Gastrocnemius medialis (tissue), 4 donors: Measurements from ENCODE around the gene SPRY4. TPM values are rescaled to one million over a fixed set of nuclear protein-coding genes. Genes with fewer than 3 reads are reported as not detected.

Experiments
- ATAC-seq, 2 donors: fragments of 150-250 bp; one replicate each; pipeline ENCODE4 v1.9.1; 2016
- DNase-seq, 2 donors: peaks; one replicate each; pipeline ENCODE4 v3.0.0-alpha.2; 2019
- H3K27ac ChIP-seq, 4 donors: fragments of 200-600 bp; sonication (generic); 1 replicate in 1 of 4; 2 replicates in 3 of 4; pipeline ENCODE4 v1.5.1; 2016 to 2018; ENCODE audit warnings: mild to moderate bottlenecking in 2 of 4, moderate library complexity in 1 of 4
- H3K27me3 ChIP-seq, 3 donors: fragments of 200-600 bp; sonication (generic) in 2 of 3; 1 replicate in 1 of 3; 2 replicates in 2 of 3; pipeline versions ENCODE4 v1.5.1 to v1.6.0; 2016 to 2019; ENCODE audit warnings: mild to moderate bottlenecking in 1 of 3, moderate library complexity in 1 of 3
- H3K36me3 ChIP-seq, 2 donors: fragments of 200-600 bp; sonication (generic) in 1 of 2; one replicate each; pipeline ENCODE4 v1.5.1; 2017 to 2018
- H3K4me1 ChIP-seq, 2 donors: fragments of 200-600 bp; sonication (generic) in 1 of 2; one replicate each; pipeline ENCODE4 v1.5.1; 2016 to 2017; ENCODE audit warnings: mild to moderate bottlenecking in 2 of 2
- H3K4me3 ChIP-seq, 4 donors: fragments of 200-600 bp; sonication (generic) in 3 of 4; 1 replicate in 1 of 4; 2 replicates in 3 of 4; pipeline ENCODE4 v1.5.1; 2016 to 2019; ENCODE audit warnings: mild to moderate bottlenecking in 2 of 4
- H3K9me3 ChIP-seq, 3 donors: fragments of 200-600 bp; sonication (generic) in 2 of 3; 1 replicate in 1 of 3; 2 replicates in 2 of 3; pipeline ENCODE4 v1.5.1; 2016 to 2019
- CTCF ChIP-seq, 5 experiments: fragments of 450-650 bp in 3 of 5; fragments of 200-600 bp in 2 of 5; sonication (generic) in 2 of 5; IDR thresholded peaks in 4 of 5; conservative IDR thresholded peaks in 1 of 5; 1 replicate in 4 of 5; 2 replicates in 1 of 5; pipeline ENCODE4 v1.5.1; 2016 to 2019; ENCODE audit warnings: antibody characterized with exemption in 5 of 5, mild to moderate bottlenecking in 3 of 5, moderate library complexity in 3 of 5
- POLR2A ChIP-seq, 2 donors: fragments of 450-650 bp; IDR thresholded peaks; one replicate each; pipeline ENCODE4 v1.6.1; 2017; ENCODE audit warnings: antibody characterized with exemption in 2 of 2, mild to moderate bottlenecking in 2 of 2, moderate library complexity in 2 of 2
- in situ Hi-C, 4 donors: fragments of 200-750 bp; cut with MboI; loops; one replicate each; pipeline versions ENCODE4 v1.15.0 to v1.8.0; 2017; ENCODE audit warnings: low sequenced_read_pairs in 4 of 4
- intact Hi-C: fragments of 100-400 bp; cut with DNase I; formaldehyde crosslinking; loops from one replicate; pipeline ENCODE4 v1.15.1; 2023; ENCODE audit warnings: low total_unique reads
- total RNA-seq, 4 donors: library from RNA; depleted of rRNA; stranded (reverse); fragments of >200 nt; gene quantifications; one replicate each; pipeline versions ENCODE4 v1.1.0 to v1.2.3, GENCODE V29; 2016

Gene SPRY4
- total RNA-seq, 4 donors from 2014 or later = 4.3 to 6.9 (median 5.9) TPM

- ATAC-seq = no peak
- Histone ChIP-seq H3K27ac (no peak overlapping the region), H3K36me3 (no peaks in the 10 kb centered on the region), H3K4me3 (no peak overlapping the region), H3K27me3 (no peaks in the 10 kb centered on the region), H3K4me1 (peaks cover 0 to 3% of the 10 kb centered on the region in 2 donors), H3K9me3 (no peaks in the 10 kb centered on the region)
- intact Hi-C loops = no loop called here
- DNase-seq = no peak
- no peak for TF ChIP-seq POLR2A (IDR thresholded peaks at IDR 0.05)
- TF ChIP-seq CTCF (IDR thresholded peaks at IDR 0.05 in 4 of 5, conservative IDR thresholded peaks at IDR 0.05 in 1 of 5) = no peak
- in situ Hi-C loops = no loop called here
Observed at GRCh38 chr5:142290577-142291299, 34.1 kb downstream of the SPRY4 start.

- H3K4me3 ChIP-seq = no peak overlapping the region
- no peak for ATAC-seq
- no peaks in the 10 kb centered on the region for H3K9me3 ChIP-seq
- no peaks in the 10 kb centered on the region for H3K36me3 ChIP-seq
- in situ Hi-C loops (no loop called here), intact Hi-C loops (no loop called here)
- no peak overlapping the region for H3K27ac ChIP-seq
- no peak for DNase-seq
- no peak for TF ChIP-seq POLR2A (IDR thresholded peaks at IDR 0.05)
- peaks cover 0 to 3% of the 10 kb centered on the region in 2 donors for H3K4me1 ChIP-seq
- no peaks in the 10 kb centered on the region for H3K27me3 ChIP-seq
Observed at GRCh38 chr5:142289708-142290576, 34.9 kb downstream of the SPRY4 start.

- TF ChIP-seq POLR2A (IDR thresholded peaks at IDR 0.05) (no peak), CTCF (IDR thresholded peaks at IDR 0.05 in 4 of 5, conservative IDR thresholded peaks at IDR 0.05 in 1 of 5) (no peak)
- Histone ChIP-seq H3K27me3 (no peaks in the 10 kb centered on the region), H3K9me3 (no peaks in the 10 kb centered on the region), H3K4me3 (no peak overlapping the region), H3K4me1 (peaks cover 0 to 3% of the 10 kb centered on the region in 2 donors), H3K36me3 (no peaks in the 10 kb centered on the region), H3K27ac (no peak overlapping the region)
- intact Hi-C loops = no loop called here
- DNase-seq = no peak
- ATAC-seq = no peak
- in situ Hi-C loops = no loop called here
Observed at GRCh38 chr5:142287973-142288313, 36.9 kb downstream of the SPRY4 start.

GRCh38 chr5:142287096-142287972 lies 37.5 kb downstream of the SPRY4 start:
- H3K9me3 ChIP-seq = no peaks in the 10 kb centered on the region
- no peaks in the 10 kb centered on the region for H3K36me3 ChIP-seq
- no peak overlapping the region for H3K27ac ChIP-seq
- TF ChIP-seq POLR2A (IDR thresholded peaks at IDR 0.05) = no peak
- no peak for TF ChIP-seq CTCF (IDR thresholded peaks at IDR 0.05 in 4 of 5, conservative IDR thresholded peaks at IDR 0.05 in 1 of 5)
- H3K4me3 ChIP-seq = no peak overlapping the region
- H3K27me3 ChIP-seq = no peaks in the 10 kb centered on the region
- DNase-seq (no peak), ATAC-seq (no peak)
- in situ Hi-C loops (no loop called here), intact Hi-C loops (no loop called here)
- H3K4me1 ChIP-seq = peaks cover 0 to 3% of the 10 kb centered on the region in 2 donors
